Activated T-helper 17 cell treated with anti-CD3 and anti-CD28 coated beads, Interleukin-2, amount 50 U/mL, for 72 hours (primary cell): ENCODE measurements around the gene RNF32. TPM values are rescaled to one million over a fixed set of nuclear protein-coding genes. Genes with fewer than 3 reads are reported as not detected.
"Not testable (repeated sequence)": the region's sequence is repeated elsewhere in the genome, so short reads cannot be mapped to it uniquely, and the experiment has no call there.

Experiments
- ATAC-seq: fragments of 150-1000 bp; cut with Tn5 transposase; replicated peaks from 2 replicates; pipeline ENCODE4 v1.10.0; 2021; ENCODE audit warnings: mild to moderate bottlenecking, moderate library complexity
- H3K27ac Mint-ChIP-seq: one replicate; pipeline ENCODE4 v1.8.0; 2022; ENCODE audit warnings: mixed read lengths
- H3K27me3 Mint-ChIP-seq: one replicate; pipeline ENCODE4 v1.8.0; 2022; ENCODE audit warnings: mixed read lengths
- H3K36me3 Mint-ChIP-seq: one replicate; pipeline ENCODE4 v1.8.0; 2022; ENCODE audit warnings: low read depth, mild to moderate bottlenecking, mixed read lengths
- H3K4me1 Mint-ChIP-seq: one replicate; pipeline ENCODE4 v1.8.0; 2022; ENCODE audit warnings: mixed read lengths
- H3K4me3 Mint-ChIP-seq: one replicate; pipeline ENCODE4 v1.8.0; 2022; ENCODE audit warnings: mild to moderate bottlenecking, mixed read lengths
- H3K9me3 Mint-ChIP-seq: one replicate; pipeline ENCODE4 v1.8.0; 2022; ENCODE audit warnings: mixed read lengths
- total RNA-seq, 2 donors: library from RNA; stranded (reverse); gene quantifications; one replicate each; pipeline ENCODE4 v1.2.3, GENCODE V29; 2022

RNF32 gene
- total RNA-seq, 2 donors from 2014 or later, result 1.3 to 2.0 TPM

- not testable (repeated sequence) for H3K4me1 Mint-ChIP-seq, ATAC-seq, H3K4me3 Mint-ChIP-seq, H3K27ac Mint-ChIP-seq, H3K27me3 Mint-ChIP-seq, H3K9me3 Mint-ChIP-seq
- peaks cover 39% of the 10 kb centered on the region for H3K36me3 Mint-ChIP-seq
Observed at GRCh38 chr7:156698512-156698911, 57.9 kb downstream of the RNF32 start.

- not testable (repeated sequence) for H3K27ac Mint-ChIP-seq, H3K4me3 Mint-ChIP-seq, H3K27me3 Mint-ChIP-seq, H3K4me1 Mint-ChIP-seq, ATAC-seq
- H3K9me3 Mint-ChIP-seq, result peaks cover 12% of the 10 kb centered on the region
- H3K36me3 Mint-ChIP-seq, result peaks cover 44% of the 10 kb centered on the region
Observed at GRCh38 chr7:156701787-156702186, 61.2 kb downstream of the RNF32 start.

- Mint-ChIP-seq H3K27ac (no peak overlapping the region), H3K27me3 (no peaks in the 10 kb centered on the region), H3K4me1 (peaks cover 5% of the 10 kb centered on the region), H3K4me3 (no peak overlapping the region), H3K36me3 (peaks cover 39% of the 10 kb centered on the region), H3K9me3 (peaks cover 10% of the 10 kb centered on the region)
- ATAC-seq, result no peak
Observed at GRCh38 chr7:156702399-156702798, 61.8 kb downstream of the RNF32 start.

GRCh38 chr7:156703209-156703608 is 62.6 kb downstream of the RNF32 start:
- H3K4me1 Mint-ChIP-seq, result peaks cover 5% of the 10 kb centered on the region
- no peaks in the 10 kb centered on the region for H3K27me3 Mint-ChIP-seq
- no peak overlapping the region for H3K4me3 Mint-ChIP-seq
- H3K36me3 Mint-ChIP-seq, result peaks cover 32% of the 10 kb centered on the region
- H3K9me3 Mint-ChIP-seq, result peaks cover 10% of the 10 kb centered on the region
- no peak for ATAC-seq
- no peak overlapping the region for H3K27ac Mint-ChIP-seq

- H3K27ac Mint-ChIP-seq, result peak overlapping the region; percentile 65
- ATAC-seq, result no peak
- H3K9me3 Mint-ChIP-seq, result peaks cover 10% of the 10 kb centered on the region
- H3K27me3 Mint-ChIP-seq, result no peaks in the 10 kb centered on the region
- H3K4me1 Mint-ChIP-seq, result peaks cover 5% of the 10 kb centered on the region
- no peak overlapping the region for H3K4me3 Mint-ChIP-seq
- peaks cover 32% of the 10 kb centered on the region for H3K36me3 Mint-ChIP-seq
Observed at GRCh38 chr7:156703773-156704482, 63.4 kb downstream of the RNF32 start.

GRCh38 chr7:156722043-156722826 is 81.7 kb downstream of the RNF32 start:
- no peak for ATAC-seq
- Mint-ChIP-seq H3K27me3 (no peaks in the 10 kb centered on the region), H3K4me1 (no peaks in the 10 kb centered on the region), H3K9me3 (no peaks in the 10 kb centered on the region), H3K4me3 (no peak overlapping the region), H3K27ac (no peak overlapping the region), H3K36me3 (peaks cover 28% of the 10 kb centered on the region)

GRCh38 chr7:156725073-156725472 is 84.5 kb downstream of the RNF32 start:
- peaks cover 24% of the 10 kb centered on the region for H3K36me3 Mint-ChIP-seq
- ATAC-seq, result no peak
- no peak overlapping the region for H3K4me3 Mint-ChIP-seq
- H3K27ac Mint-ChIP-seq, result no peak overlapping the region
- H3K27me3 Mint-ChIP-seq, result no peaks in the 10 kb centered on the region
- no peaks in the 10 kb centered on the region for H3K4me1 Mint-ChIP-seq
- H3K9me3 Mint-ChIP-seq, result no peaks in the 10 kb centered on the region

GRCh38 chr7:156725936-156726335 is 85.4 kb downstream of the RNF32 start:
- Mint-ChIP-seq H3K36me3 (peaks cover 26% of the 10 kb centered on the region), H3K27ac (no peak overlapping the region), H3K27me3 (no peaks in the 10 kb centered on the region), H3K9me3 (no peaks in the 10 kb centered on the region), H3K4me1 (no peaks in the 10 kb centered on the region), H3K4me3 (no peak overlapping the region)
- ATAC-seq, result no peak
